ENCODE results near the gene MPZL2. TPM values are rescaled to one million over a fixed set of nuclear protein-coding genes. Genes with fewer than 3 reads are reported as not detected.
A peak's percentile ranks its signal among the peaks of the same experiment; 100 is the strongest.

The MPZL2 gene
- total RNA-seq, 6 donors from 2014 or later = 51.6 to 146 (median 110) TPM

DNA sequence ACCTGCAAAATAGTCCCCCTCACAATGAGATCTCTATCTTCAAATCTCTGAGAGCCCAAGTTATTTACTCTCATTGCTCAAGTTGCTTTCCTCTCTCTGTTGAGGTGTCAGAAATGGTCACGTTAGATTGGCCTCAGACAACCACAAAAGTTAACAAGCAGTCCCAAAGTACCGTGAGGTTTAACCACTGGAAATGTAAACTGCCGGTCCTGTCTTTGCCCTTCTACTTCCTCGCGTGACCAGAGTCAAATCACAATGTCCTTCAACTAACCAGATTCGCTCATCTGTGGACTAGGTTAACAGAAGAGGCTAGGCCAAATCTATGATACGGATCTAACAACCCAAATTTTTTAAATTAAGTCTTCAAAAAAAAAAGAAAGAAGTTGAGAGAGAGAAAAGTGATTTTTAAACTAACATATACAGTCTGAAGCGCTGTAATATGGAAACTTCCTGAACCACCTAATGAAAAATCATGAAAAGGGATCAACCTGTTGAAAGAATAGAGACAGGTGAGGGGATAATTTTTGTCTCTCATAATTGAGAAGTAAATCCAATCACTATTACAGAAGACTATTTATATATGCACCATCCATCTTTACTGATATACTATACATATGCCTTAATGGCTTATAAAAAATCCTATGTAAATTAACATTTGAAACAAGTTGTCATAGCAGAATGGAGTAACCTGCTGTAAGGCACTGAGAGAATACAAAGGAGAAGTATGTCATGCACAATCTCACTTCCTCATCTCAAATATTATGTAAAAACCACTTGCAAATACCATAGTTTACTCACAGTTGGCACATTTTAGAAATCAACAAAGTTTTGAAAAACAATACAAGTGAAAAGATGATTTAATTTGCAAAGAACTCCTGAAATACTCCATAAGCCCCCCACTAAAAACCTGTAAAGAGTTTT is 36.0 kb downstream of the MPZL2 start:
- peak overlapping the region; percentile 40 to 79 (median 73) for H3K27ac ChIP-seq
- DNase-seq (no peak), ATAC-seq (ENCODE audit: low FRiP score in 2 of 2) (peak in 1 of 2 donors; percentile 70)
- H3K36me3 ChIP-seq = peaks cover 0 to 15% (median 1%) of the 10 kb centered on the region in 4 donors
- no peaks in the 10 kb centered on the region for H3K9me3 ChIP-seq
- no peak overlapping the region for H3K4me3 ChIP-seq
- WGBS, 2 donors = 79 to 82% methylated on average over 8 of the region's 8 CpGs
- TF ChIP-seq POLR2A (IDR thresholded peaks at IDR 0.05) = no peak
- TF ChIP-seq, protein P1, sequence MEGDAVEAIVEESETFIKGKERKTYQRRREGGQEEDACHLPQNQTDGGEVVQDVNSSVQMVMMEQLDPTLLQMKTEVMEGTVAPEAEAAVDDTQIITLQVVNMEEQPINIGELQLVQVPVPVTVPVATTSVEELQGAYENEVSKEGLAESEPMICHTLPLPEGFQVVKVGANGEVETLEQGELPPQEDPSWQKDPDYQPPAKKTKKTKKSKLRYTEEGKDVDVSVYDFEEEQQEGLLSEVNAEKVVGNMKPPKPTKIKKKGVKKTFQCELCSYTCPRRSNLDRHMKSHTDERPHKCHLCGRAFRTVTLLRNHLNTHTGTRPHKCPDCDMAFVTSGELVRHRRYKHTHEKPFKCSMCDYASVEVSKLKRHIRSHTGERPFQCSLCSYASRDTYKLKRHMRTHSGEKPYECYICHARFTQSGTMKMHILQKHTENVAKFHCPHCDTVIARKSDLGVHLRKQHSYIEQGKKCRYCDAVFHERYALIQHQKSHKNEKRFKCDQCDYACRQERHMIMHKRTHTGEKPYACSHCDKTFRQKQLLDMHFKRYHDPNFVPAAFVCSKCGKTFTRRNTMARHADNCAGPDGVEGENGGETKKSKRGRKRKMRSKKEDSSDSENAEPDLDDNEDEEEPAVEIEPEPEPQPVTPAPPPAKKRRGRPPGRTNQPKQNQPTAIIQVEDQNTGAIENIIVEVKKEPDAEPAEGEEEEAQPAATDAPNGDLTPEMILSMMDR (IDR thresholded peaks at IDR 0.05) = no peak
- no peak for TF ChIP-seq POLR2AphosphoS5 (IDR thresholded peaks at IDR 0.05)
- no peak for TF ChIP-seq EP300 (IDR thresholded peaks at IDR 0.05)
- H3K27me3 ChIP-seq = no peaks in the 10 kb centered on the region
- peaks cover 9 to 19% (median 13%) of the 10 kb centered on the region in 4 donors for H3K4me1 ChIP-seq

GRCh38 chr11:118226781-118227180 is 37.3 kb downstream of the MPZL2 start:
- 27 to 45% methylated on average over 2 of the region's 2 CpGs for WGBS, 2 donors
- no peak overlapping the region for H3K4me3 ChIP-seq
- no peak for DNase-seq
- peak overlapping the region; percentile 40 to 79 (median 73) for H3K27ac ChIP-seq
- no peaks in the 10 kb centered on the region for H3K27me3 ChIP-seq
- ATAC-seq (ENCODE audit: low FRiP score in 2 of 2) = no peak
- TF ChIP-seq, protein P1 (IDR thresholded peaks at IDR 0.05) = no peak
- no peak for TF ChIP-seq POLR2AphosphoS5 (IDR thresholded peaks at IDR 0.05)
- TF ChIP-seq EP300 (IDR thresholded peaks at IDR 0.05) = no peak
- peak in 1 of 4 donors; percentile 38 for TF ChIP-seq POLR2A (IDR thresholded peaks at IDR 0.05)
- H3K36me3 ChIP-seq = peaks cover 0 to 4% (median 0%) of the 10 kb centered on the region in 4 donors
- H3K4me1 ChIP-seq = peaks cover 9 to 19% (median 13%) of the 10 kb centered on the region in 4 donors
- H3K9me3 ChIP-seq = no peaks in the 10 kb centered on the region

GRCh38 chr11:118226296-118226695 is 37.8 kb downstream of the MPZL2 start:
- TF ChIP-seq EP300 (IDR thresholded peaks at IDR 0.05) (no peak), POLR2A (IDR thresholded peaks at IDR 0.05) (no peak), POLR2AphosphoS5 (IDR thresholded peaks at IDR 0.05) (no peak)
- TF ChIP-seq, protein P1 (IDR thresholded peaks at IDR 0.05) = no peak
- no peaks in the 10 kb centered on the region for H3K27me3 ChIP-seq
- peaks cover 9 to 19% (median 13%) of the 10 kb centered on the region in 4 donors for H3K4me1 ChIP-seq
- 61 to 67% methylated on average over 7 of the region's 7 CpGs for WGBS, 2 donors
- H3K36me3 ChIP-seq = peaks cover 0 to 3% (median 0%) of the 10 kb centered on the region in 4 donors
- ATAC-seq (ENCODE audit: low FRiP score in 2 of 2) = no peak
- no peaks in the 10 kb centered on the region for H3K9me3 ChIP-seq
- DNase-seq = peak in 1 of 2 donors; percentile 69
- no peak overlapping the region for H3K4me3 ChIP-seq
- peak overlapping the region; percentile 38 to 79 (median 55) for H3K27ac ChIP-seq

GRCh38 chr11:118224511-118225188 is 39.4 kb downstream of the MPZL2 start, which contains the start of gene JAML:
Gene JAML (minus strand): TSS chr11:118225011. CDS start chr11:118214866, 10,145 bp downstream.
- no peaks in the 10 kb centered on the region for H3K9me3 ChIP-seq
- no peaks in the 10 kb centered on the region for H3K27me3 ChIP-seq
- DNase-seq (no peak), ATAC-seq (ENCODE audit: low FRiP score in 2 of 2) (peak; percentile 68 to 71)
- no peak for TF ChIP-seq EP300 (IDR thresholded peaks at IDR 0.05)
- peak in 1 of 4 donors; percentile 67 for TF ChIP-seq POLR2A (IDR thresholded peaks at IDR 0.05)
- peak; percentile 18 to 19 for TF ChIP-seq POLR2AphosphoS5 (IDR thresholded peaks at IDR 0.05)
- H3K4me3 ChIP-seq = peak within 1 kb of the TSS in 3 of 4 donors; percentile 17 to 44 (median 27)
- 47 to 62% methylated on average over 6 of the region's 6 CpGs for WGBS, 2 donors
- H3K4me1 ChIP-seq = peaks cover 5 to 15% (median 14%) of the 10 kb centered on the region in 4 donors
- H3K36me3 ChIP-seq = peaks cover 0 to 3% (median 0%) of the 10 kb centered on the region in 4 donors
- peak within 1 kb of the TSS; percentile 30 to 79 (median 62) for H3K27ac ChIP-seq

- ATAC-seq (ENCODE audit: low FRiP score in 2 of 2) (peak; percentile 12 to 23), DNase-seq (no peak)
- Histone ChIP-seq H3K4me1 (peaks cover 0 to 15% (median 9%) of the 10 kb centered on the region in 4 donors), H3K4me3 (peak overlapping the region in 3 of 4 donors; percentile 17 to 44 (median 27)), H3K36me3 (no peaks in the 10 kb centered on the region), H3K27ac (peak overlapping the region; percentile 30 to 79 (median 62)), H3K9me3 (no peaks in the 10 kb centered on the region), H3K27me3 (no peaks in the 10 kb centered on the region)
- WGBS, 2 donors = 69 to 88% methylated on average over 6 of the region's 6 CpGs
- TF ChIP-seq POLR2A (IDR thresholded peaks at IDR 0.05) = peak in 1 of 4 donors; percentile 22
- TF ChIP-seq, protein P1 (IDR thresholded peaks at IDR 0.05) = no peak
Measured at GRCh38 chr11:118223992-118224391, 40.1 kb downstream of the MPZL2 start.
